ENCODE results near the gene EGR2.

DNA sequence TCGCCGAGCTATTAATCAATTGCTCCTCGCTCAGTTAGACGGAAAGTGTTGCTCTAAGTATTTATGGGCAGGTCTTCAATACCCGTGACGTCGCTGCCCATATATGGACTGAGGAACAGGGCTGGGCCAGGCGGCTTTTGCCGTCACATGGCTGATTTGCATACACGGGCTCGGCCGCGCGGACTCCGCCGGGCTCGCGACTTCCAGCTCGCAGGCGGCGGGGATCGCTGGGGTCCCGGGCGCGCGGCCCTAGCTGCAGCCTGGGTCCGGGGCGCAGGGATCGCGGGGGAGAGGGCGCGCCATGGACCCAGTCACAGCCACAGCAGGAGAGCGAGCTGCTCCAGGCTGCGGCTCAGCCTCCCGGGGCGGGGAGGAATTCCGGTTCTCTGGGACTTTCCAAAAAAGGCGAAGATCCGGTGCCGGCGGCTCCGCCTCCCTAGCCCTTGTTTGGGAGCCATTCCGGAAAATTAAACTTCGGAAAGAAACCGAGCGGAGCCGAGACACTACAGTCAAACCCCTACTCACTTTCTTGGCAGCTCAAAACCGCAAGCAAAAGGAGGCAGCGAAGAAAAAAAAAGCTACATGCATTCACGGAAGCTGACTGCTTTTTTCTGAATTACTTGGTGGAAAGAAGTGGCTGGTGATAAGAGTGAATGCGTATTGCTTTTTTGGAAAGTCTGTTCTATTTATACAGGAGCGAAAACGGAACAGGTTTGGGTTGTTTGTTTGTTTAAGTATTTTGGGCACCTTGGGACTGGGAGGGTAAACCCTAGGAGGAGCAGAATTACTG lies at the start of gene EGR2:
- TF ChIP-seq, protein P1, sequence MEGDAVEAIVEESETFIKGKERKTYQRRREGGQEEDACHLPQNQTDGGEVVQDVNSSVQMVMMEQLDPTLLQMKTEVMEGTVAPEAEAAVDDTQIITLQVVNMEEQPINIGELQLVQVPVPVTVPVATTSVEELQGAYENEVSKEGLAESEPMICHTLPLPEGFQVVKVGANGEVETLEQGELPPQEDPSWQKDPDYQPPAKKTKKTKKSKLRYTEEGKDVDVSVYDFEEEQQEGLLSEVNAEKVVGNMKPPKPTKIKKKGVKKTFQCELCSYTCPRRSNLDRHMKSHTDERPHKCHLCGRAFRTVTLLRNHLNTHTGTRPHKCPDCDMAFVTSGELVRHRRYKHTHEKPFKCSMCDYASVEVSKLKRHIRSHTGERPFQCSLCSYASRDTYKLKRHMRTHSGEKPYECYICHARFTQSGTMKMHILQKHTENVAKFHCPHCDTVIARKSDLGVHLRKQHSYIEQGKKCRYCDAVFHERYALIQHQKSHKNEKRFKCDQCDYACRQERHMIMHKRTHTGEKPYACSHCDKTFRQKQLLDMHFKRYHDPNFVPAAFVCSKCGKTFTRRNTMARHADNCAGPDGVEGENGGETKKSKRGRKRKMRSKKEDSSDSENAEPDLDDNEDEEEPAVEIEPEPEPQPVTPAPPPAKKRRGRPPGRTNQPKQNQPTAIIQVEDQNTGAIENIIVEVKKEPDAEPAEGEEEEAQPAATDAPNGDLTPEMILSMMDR (IDR thresholded peaks at IDR 0.05; ENCODE audit: insufficient read depth, low read length): no peak
- TF ChIP-seq, protein P2, sequence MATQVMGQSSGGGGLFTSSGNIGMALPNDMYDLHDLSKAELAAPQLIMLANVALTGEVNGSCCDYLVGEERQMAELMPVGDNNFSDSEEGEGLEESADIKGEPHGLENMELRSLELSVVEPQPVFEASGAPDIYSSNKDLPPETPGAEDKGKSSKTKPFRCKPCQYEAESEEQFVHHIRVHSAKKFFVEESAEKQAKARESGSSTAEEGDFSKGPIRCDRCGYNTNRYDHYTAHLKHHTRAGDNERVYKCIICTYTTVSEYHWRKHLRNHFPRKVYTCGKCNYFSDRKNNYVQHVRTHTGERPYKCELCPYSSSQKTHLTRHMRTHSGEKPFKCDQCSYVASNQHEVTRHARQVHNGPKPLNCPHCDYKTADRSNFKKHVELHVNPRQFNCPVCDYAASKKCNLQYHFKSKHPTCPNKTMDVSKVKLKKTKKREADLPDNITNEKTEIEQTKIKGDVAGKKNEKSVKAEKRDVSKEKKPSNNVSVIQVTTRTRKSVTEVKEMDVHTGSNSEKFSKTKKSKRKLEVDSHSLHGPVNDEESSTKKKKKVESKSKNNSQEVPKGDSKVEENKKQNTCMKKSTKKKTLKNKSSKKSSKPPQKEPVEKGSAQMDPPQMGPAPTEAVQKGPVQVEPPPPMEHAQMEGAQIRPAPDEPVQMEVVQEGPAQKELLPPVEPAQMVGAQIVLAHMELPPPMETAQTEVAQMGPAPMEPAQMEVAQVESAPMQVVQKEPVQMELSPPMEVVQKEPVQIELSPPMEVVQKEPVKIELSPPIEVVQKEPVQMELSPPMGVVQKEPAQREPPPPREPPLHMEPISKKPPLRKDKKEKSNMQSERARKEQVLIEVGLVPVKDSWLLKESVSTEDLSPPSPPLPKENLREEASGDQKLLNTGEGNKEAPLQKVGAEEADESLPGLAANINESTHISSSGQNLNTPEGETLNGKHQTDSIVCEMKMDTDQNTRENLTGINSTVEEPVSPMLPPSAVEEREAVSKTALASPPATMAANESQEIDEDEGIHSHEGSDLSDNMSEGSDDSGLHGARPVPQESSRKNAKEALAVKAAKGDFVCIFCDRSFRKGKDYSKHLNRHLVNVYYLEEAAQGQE (IDR thresholded peaks at IDR 0.05; ENCODE audit: insufficient replicate concordance, low read depth): no peak
